Neural cell (in vitro differentiated cells): ENCODE results near the gene ABCC8. TPM values are rescaled to one million over a fixed set of nuclear protein-coding genes. Genes with fewer than 3 reads are reported as not detected.

Source experiments
- H2AFZ ChIP-seq: fragments of 200-600, 300-800 bp; sonication (generic), shearing (Covaris generic); 2 replicates; pipeline ENCODE4 v1.6.0; 2014; ENCODE audit warnings: low read depth, mild to moderate bottlenecking, antibody characterized with exemption, low read length, moderate library complexity
- H3F3A ChIP-seq: fragments of 200-600 bp; shearing (Covaris generic); 2 replicates; pipeline ENCODE4 v1.6.1; 2016; ENCODE audit warnings: mild to moderate bottlenecking, moderate library complexity, mixed read lengths, antibody characterized with exemption, low read length; ENCODE audit not compliant: insufficient read depth, poor library complexity, severe bottlenecking
- H3K27ac ChIP-seq: fragments of 200-600, 300-800 bp; sonication (generic), shearing (Covaris generic); 2 replicates; pipeline ENCODE4 v1.5.1; 2014; ENCODE audit warnings: mild to moderate bottlenecking, low read length, moderate library complexity
- H3K27me3 ChIP-seq: fragments of 300-800, 200-600 bp; sonication (generic), shearing (Covaris generic); 2 replicates; pipeline ENCODE4 v1.6.0; 2014; ENCODE audit warnings: mild to moderate bottlenecking, low read depth, low read length, moderate library complexity; ENCODE audit not compliant: insufficient read depth
- H3K36me3 ChIP-seq: fragments of 300-800, 200-600 bp; sonication (generic), shearing (Covaris generic); 2 replicates; pipeline ENCODE4 v1.5.1; 2014; ENCODE audit warnings: mild to moderate bottlenecking, antibody characterized with exemption, low read length, moderate library complexity; ENCODE audit not compliant: insufficient read depth
- H3K4me2 ChIP-seq: fragments of 300-800, 200-600 bp; sonication (generic), shearing (Covaris generic); 2 replicates; pipeline ENCODE4 v1.6.0; 2014; ENCODE audit warnings: mild to moderate bottlenecking, low read length
- H3K4me3 ChIP-seq: fragments of 300-800, 200-600 bp; sonication (generic), shearing (Covaris generic); 2 replicates; pipeline ENCODE4 v1.5.1; 2014; ENCODE audit warnings: mild to moderate bottlenecking, low read length, moderate library complexity
- H3K79me2 ChIP-seq: fragments of 200-600 bp; shearing (Covaris generic); replicated peaks from 2 replicates; pipeline ENCODE4 v1.6.0; 2014; ENCODE audit warnings: mild to moderate bottlenecking, low read length, moderate library complexity; ENCODE audit not compliant: insufficient read depth
- H3K9ac ChIP-seq: fragments of 300-800, 200-600 bp; sonication (generic), shearing (Covaris generic); 2 replicates; pipeline ENCODE4 v1.6.1; 2016; ENCODE audit warnings: mild to moderate bottlenecking, low read length, mixed read lengths
- H3K9me2 ChIP-seq: fragments of 200-600 bp; shearing (Covaris generic); 2 replicates; pipeline ENCODE4 v1.6.1; 2016; ENCODE audit warnings: mild to moderate bottlenecking, low read length, mixed read lengths; ENCODE audit not compliant: insufficient read depth
- H3K9me3 ChIP-seq: fragments of 200-600, 300-800 bp; sonication (generic), shearing (Covaris generic); 2 replicates; pipeline ENCODE4 v1.6.1; 2016; ENCODE audit warnings: mild to moderate bottlenecking, mixed run types, low read length, moderate library complexity, mixed read lengths
- H4K20me1 ChIP-seq: fragments of 200-600 bp; shearing (Covaris generic); 2 replicates; pipeline ENCODE4 v1.6.1; 2016; ENCODE audit warnings: mild to moderate bottlenecking, mixed run types; ENCODE audit not compliant: insufficient read depth
- CTCF ChIP-seq: fragments of 450-650 bp; IDR thresholded peaks from 2 replicates; pipeline ENCODE4 v1.5.1; 2014; ENCODE audit warnings: antibody characterized with exemption, mild to moderate bottlenecking, moderate library complexity; ENCODE audit not compliant: poor library complexity, severe bottlenecking
- EP300 ChIP-seq: fragments of 450-650 bp; conservative IDR thresholded peaks from 2 replicates; pipeline ENCODE4 v1.6.1; 2014; ENCODE audit warnings: antibody characterized with exemption, mild to moderate bottlenecking, moderate library complexity; ENCODE audit not compliant: poor library complexity, severe bottlenecking
- EZH2 ChIP-seq: fragments of 200-600, 300-800 bp; shearing (Covaris generic), sonication (generic); IDR thresholded peaks from 2 replicates; pipeline ENCODE4 v1.6.1; 2014; ENCODE audit warnings: antibody characterized with exemption, low read length, borderline replicate concordance, mild to moderate bottlenecking; ENCODE audit not compliant: insufficient read depth, poor library complexity, severe bottlenecking
- MXI1 ChIP-seq: fragments of 450-650 bp; conservative IDR thresholded peaks from 2 replicates; pipeline ENCODE4 v1.6.1; 2014; ENCODE audit warnings: antibody characterized with exemption, mild to moderate bottlenecking; ENCODE audit not compliant: poor library complexity, severe bottlenecking
- POLR2AphosphoS5 ChIP-seq: IDR thresholded peaks from 2 replicates; pipeline ENCODE4 v1.6.1; 2012
- RAD21 ChIP-seq: fragments of 450-650 bp; conservative IDR thresholded peaks from 2 replicates; pipeline ENCODE4 v1.6.1; 2014; ENCODE audit warnings: antibody characterized with exemption, mild to moderate bottlenecking, moderate library complexity
- REST ChIP-seq: IDR thresholded peaks from 2 replicates; pipeline ENCODE4 v1.6.1; 2012; ENCODE audit warnings: borderline replicate concordance
- SMC3 ChIP-seq: fragments of 450-650 bp; conservative IDR thresholded peaks from 2 replicates; pipeline ENCODE4 v1.6.1; 2014; ENCODE audit warnings: antibody characterized with exemption, mild to moderate bottlenecking, moderate library complexity; ENCODE audit not compliant: poor library complexity
- TAF1 ChIP-seq: IDR thresholded peaks from 2 replicates; pipeline ENCODE4 v1.6.1; 2012; ENCODE audit warnings: low read depth
- polyA plus RNA-seq: library from polyadenylated mRNA; depleted of rRNA; stranded (reverse); fragments of >200 nt; gene quantifications from 2 replicates; pipeline ENCODE4 v1.2.3, GENCODE V29; 2014

ABCC8 gene
- polyA plus RNA-seq, 1 donor from 2014 or later = 13.2 TPM

GRCh38 chr11:17519061-17519885, 42.6 kb upstream of the ABCC8 start:
- no peaks in the 10 kb centered on the region for H3K9me3 ChIP-seq
- H3K79me2 ChIP-seq = no peaks in the 10 kb centered on the region
- no peak overlapping the region for H2AFZ ChIP-seq
- H4K20me1 ChIP-seq = no peaks in the 10 kb centered on the region
- H3K27me3 ChIP-seq = no peaks in the 10 kb centered on the region
- no peak for TF ChIP-seq POLR2AphosphoS5
- no peak for TF ChIP-seq SMC3
- no peak for TF ChIP-seq EZH2
- no peak for TF ChIP-seq MXI1
- TF ChIP-seq TAF1 = no peak
- no peak for TF ChIP-seq REST
- TF ChIP-seq CTCF = no peak
- no peak for TF ChIP-seq EP300
- no peak for TF ChIP-seq RAD21
- no peak overlapping the region for H3K4me3 ChIP-seq
- no peaks in the 10 kb centered on the region for H3K9me2 ChIP-seq
- no peak overlapping the region for H3K9ac ChIP-seq
- H3K36me3 ChIP-seq = no peaks in the 10 kb centered on the region
- no peak overlapping the region for H3K4me2 ChIP-seq
- H3K27ac ChIP-seq = no peak overlapping the region
- H3F3A ChIP-seq = no peaks in the 10 kb centered on the region

- no peak overlapping the region for H3K4me2 ChIP-seq
- H4K20me1 ChIP-seq = no peaks in the 10 kb centered on the region
- no peaks in the 10 kb centered on the region for H3K9me3 ChIP-seq
- H3K79me2 ChIP-seq = no peaks in the 10 kb centered on the region
- TF ChIP-seq TAF1 = no peak
- TF ChIP-seq SMC3 = no peak
- no peak for TF ChIP-seq EZH2
- no peak overlapping the region for H3K9ac ChIP-seq
- H3K27me3 ChIP-seq = no peaks in the 10 kb centered on the region
- H3F3A ChIP-seq = no peaks in the 10 kb centered on the region
- no peaks in the 10 kb centered on the region for H3K36me3 ChIP-seq
- H3K27ac ChIP-seq = no peak overlapping the region
- no peak overlapping the region for H2AFZ ChIP-seq
- H3K4me3 ChIP-seq = no peak overlapping the region
- no peaks in the 10 kb centered on the region for H3K9me2 ChIP-seq
These were observed 41.7 kb upstream of the ABCC8 start for GRCh38 chr11:17518366-17518765.
